ENCODE results near the gene LAMA2. TPM values are rescaled to one million over a fixed set of nuclear protein-coding genes. Genes with fewer than 3 reads are reported as not detected.

LAMA2 gene
- total RNA-seq (2022; extraction: Qiagen RNA extraction; ENCODE audit: low read depth), result 0.26 to 1.4 TPM (median 0.62 TPM) in 5 replicates

GRCh38 chr6:128882991-128883611, at the start of gene LAMA2:
LAMA2 (plus strand) TSS chr6:128883138; CDS start chr6:128883246, 108 bp downstream.

Measured in A549 treated with ZK216348 at 1 μM for 4 hours (cell line).